Ishikawa (cell line): ENCODE results near the gene BMPER.

Source experiments
- CEBPB ChIP-seq: IDR thresholded peaks from 2 replicates; pipeline ENCODE4 v1.6.1; 2012
- CREB1 ChIP-seq: IDR thresholded peaks from 2 replicates; pipeline ENCODE4 v1.6.1; 2012; ENCODE audit warnings: low read depth
- EGR1 ChIP-seq: IDR thresholded peaks from 2 replicates; pipeline ENCODE4 v1.6.1; 2012
- EP300 ChIP-seq: IDR thresholded peaks from 2 replicates; pipeline ENCODE4 v1.6.1; 2012; ENCODE audit warnings: borderline replicate concordance
- FOXM1 ChIP-seq: IDR thresholded peaks from 2 replicates; pipeline ENCODE4 v1.6.1; 2012; ENCODE audit warnings: low read depth, borderline replicate concordance
- NFIC ChIP-seq: IDR thresholded peaks from 2 replicates; pipeline ENCODE4 v1.6.1; 2012
- RAD21 ChIP-seq: IDR thresholded peaks from 2 replicates; pipeline ENCODE4 v1.6.1; 2012; ENCODE audit warnings: low read depth
- TAF1 ChIP-seq: IDR thresholded peaks from 2 replicates; pipeline ENCODE4 v1.6.1; 2012; ENCODE audit warnings: low read depth, mild to moderate bottlenecking
- TCF12 ChIP-seq: IDR thresholded peaks from 2 replicates; pipeline ENCODE4 v1.6.1; 2012; ENCODE audit warnings: low read depth
- TEAD4 ChIP-seq: IDR thresholded peaks from 2 replicates; pipeline ENCODE4 v1.6.1; 2012
- YY1 ChIP-seq: IDR thresholded peaks from 2 replicates; pipeline ENCODE4 v1.6.1; 2012; ENCODE audit warnings: low read depth
- ZBTB7A ChIP-seq: IDR thresholded peaks from 2 replicates; pipeline ENCODE4 v1.6.1; 2012; ENCODE audit warnings: low read depth
- TF ChIP-seq, protein P1 (sequence below): IDR thresholded peaks from 2 replicates; pipeline ENCODE4 v1.6.1; 2012
- TF ChIP-seq, protein P2 (sequence below): IDR thresholded peaks from 2 replicates; pipeline ENCODE4 v1.6.1; 2012; ENCODE audit warnings: low read depth, mild to moderate bottlenecking
- TF ChIP-seq, protein P3 (sequence below): IDR thresholded peaks from 2 replicates; pipeline ENCODE4 v1.6.1; 2012

Gene BMPER

DNA sequence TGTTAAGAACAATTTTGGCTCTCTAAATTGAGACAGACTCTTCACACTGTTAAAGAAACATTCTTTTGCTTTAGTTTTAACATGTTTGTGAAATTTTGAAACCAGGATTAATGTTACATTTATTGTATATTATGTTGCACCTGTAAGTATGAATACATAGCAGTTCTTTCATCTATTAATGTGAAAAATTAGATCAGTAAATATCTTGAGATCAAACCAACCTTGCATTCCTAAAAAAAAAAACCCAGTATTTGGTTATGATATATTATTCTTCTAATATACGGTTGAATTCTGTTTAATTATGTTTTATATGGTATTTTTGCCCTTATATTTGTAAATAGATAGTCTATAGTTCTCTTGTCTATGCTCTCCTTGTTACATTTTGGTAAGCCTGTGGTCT is 219.4 kb downstream of the BMPER start:
- no peak for TF ChIP-seq RAD21
- no peak for TF ChIP-seq TEAD4
- no peak for TF ChIP-seq TAF1
- TF ChIP-seq, protein P1, sequence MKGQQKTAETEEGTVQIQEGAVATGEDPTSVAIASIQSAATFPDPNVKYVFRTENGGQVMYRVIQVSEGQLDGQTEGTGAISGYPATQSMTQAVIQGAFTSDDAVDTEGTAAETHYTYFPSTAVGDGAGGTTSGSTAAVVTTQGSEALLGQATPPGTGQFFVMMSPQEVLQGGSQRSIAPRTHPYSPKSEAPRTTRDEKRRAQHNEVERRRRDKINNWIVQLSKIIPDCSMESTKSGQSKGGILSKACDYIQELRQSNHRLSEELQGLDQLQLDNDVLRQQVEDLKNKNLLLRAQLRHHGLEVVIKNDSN = no peak
- no peak for TF ChIP-seq ZBTB7A
- no peak for TF ChIP-seq EGR1
- no peak for TF ChIP-seq FOXM1
- TF ChIP-seq YY1 = no peak
- TF ChIP-seq CEBPB = no peak
- TF ChIP-seq, protein P2, sequence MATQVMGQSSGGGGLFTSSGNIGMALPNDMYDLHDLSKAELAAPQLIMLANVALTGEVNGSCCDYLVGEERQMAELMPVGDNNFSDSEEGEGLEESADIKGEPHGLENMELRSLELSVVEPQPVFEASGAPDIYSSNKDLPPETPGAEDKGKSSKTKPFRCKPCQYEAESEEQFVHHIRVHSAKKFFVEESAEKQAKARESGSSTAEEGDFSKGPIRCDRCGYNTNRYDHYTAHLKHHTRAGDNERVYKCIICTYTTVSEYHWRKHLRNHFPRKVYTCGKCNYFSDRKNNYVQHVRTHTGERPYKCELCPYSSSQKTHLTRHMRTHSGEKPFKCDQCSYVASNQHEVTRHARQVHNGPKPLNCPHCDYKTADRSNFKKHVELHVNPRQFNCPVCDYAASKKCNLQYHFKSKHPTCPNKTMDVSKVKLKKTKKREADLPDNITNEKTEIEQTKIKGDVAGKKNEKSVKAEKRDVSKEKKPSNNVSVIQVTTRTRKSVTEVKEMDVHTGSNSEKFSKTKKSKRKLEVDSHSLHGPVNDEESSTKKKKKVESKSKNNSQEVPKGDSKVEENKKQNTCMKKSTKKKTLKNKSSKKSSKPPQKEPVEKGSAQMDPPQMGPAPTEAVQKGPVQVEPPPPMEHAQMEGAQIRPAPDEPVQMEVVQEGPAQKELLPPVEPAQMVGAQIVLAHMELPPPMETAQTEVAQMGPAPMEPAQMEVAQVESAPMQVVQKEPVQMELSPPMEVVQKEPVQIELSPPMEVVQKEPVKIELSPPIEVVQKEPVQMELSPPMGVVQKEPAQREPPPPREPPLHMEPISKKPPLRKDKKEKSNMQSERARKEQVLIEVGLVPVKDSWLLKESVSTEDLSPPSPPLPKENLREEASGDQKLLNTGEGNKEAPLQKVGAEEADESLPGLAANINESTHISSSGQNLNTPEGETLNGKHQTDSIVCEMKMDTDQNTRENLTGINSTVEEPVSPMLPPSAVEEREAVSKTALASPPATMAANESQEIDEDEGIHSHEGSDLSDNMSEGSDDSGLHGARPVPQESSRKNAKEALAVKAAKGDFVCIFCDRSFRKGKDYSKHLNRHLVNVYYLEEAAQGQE = no peak
- TF ChIP-seq TCF12 = no peak
- no peak for TF ChIP-seq NFIC
- TF ChIP-seq, protein P3, sequence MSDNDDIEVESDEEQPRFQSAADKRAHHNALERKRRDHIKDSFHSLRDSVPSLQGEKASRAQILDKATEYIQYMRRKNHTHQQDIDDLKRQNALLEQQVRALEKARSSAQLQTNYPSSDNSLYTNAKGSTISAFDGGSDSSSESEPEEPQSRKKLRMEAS = no peak
- TF ChIP-seq EP300 = no peak
- TF ChIP-seq CREB1 = no peak

DNA sequence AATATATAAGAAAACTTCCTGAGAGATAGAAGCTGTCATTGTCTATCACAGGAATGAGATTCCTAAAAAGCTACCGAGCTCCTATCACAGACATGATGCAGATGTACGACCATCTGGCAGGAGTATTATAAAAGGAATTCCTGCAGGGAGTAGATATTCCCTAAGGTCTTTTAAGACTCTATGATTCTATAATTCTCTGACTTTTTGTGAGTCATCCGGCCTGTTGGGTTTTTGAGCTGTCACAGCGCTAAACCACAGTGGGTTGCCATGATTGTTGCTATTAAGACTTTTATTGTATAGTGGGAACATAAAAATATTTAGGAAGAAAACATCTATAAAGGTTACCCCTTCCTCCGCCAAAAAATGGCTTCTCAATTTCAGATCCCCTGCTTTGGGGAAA is 223.4 kb downstream of the BMPER start:
- TF ChIP-seq TAF1 = no peak
- TF ChIP-seq, protein P3 = no peak
- TF ChIP-seq EP300 = no peak
- no peak for TF ChIP-seq TEAD4
- no peak for TF ChIP-seq CEBPB
- no peak for TF ChIP-seq NFIC
- TF ChIP-seq, protein P1 = no peak
- TF ChIP-seq FOXM1 = no peak
- no peak for TF ChIP-seq TCF12
- TF ChIP-seq, protein P2 = no peak
- no peak for TF ChIP-seq CREB1
- TF ChIP-seq ZBTB7A = no peak
- no peak for TF ChIP-seq RAD21

DNA sequence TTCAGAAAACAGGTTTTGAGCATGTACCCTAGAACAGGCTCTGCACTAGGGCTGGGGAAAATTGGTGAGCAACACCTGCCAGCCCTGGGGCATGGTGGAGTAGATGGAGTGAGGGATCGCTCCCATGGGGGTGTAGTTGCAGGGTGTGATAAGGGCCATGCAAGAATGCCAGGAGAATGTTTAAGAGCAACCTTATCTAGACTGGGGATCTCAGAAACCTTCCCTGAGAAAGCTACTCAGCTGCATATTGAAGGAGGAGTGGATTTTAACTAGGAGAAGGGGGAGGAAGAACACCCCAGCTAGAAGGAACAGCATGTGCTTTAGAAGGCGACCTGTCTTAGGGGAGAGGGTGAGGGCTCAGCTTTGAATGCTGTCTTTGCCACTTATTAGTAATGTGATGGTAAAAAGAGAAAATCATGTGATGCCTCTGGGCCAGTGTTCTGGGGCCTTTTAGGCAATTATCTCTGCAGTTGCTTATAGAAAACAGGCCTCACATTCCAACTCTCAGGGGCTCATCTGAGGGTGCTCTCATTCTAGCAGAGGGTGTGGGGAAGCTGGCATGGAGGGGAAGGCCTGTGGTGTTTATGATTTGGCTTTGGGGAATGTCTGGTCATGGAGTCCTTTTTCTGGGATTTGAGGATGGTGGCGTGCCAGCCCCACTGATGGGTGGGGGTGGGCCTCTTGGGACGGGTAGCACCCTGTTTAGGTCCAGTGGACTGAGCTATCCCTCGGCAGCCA is 225.4 kb downstream of the BMPER start:
- no peak for TF ChIP-seq RAD21
- TF ChIP-seq, protein P3 = no peak
- no peak for TF ChIP-seq EGR1
- TF ChIP-seq EP300 = no peak
- TF ChIP-seq NFIC = no peak
- TF ChIP-seq, protein P2 = no peak
- TF ChIP-seq CREB1 = no peak
- no peak for TF ChIP-seq CEBPB
- no peak for TF ChIP-seq FOXM1
- TF ChIP-seq, protein P1 = no peak
- no peak for TF ChIP-seq TCF12
- TF ChIP-seq TEAD4 = no peak

DNA sequence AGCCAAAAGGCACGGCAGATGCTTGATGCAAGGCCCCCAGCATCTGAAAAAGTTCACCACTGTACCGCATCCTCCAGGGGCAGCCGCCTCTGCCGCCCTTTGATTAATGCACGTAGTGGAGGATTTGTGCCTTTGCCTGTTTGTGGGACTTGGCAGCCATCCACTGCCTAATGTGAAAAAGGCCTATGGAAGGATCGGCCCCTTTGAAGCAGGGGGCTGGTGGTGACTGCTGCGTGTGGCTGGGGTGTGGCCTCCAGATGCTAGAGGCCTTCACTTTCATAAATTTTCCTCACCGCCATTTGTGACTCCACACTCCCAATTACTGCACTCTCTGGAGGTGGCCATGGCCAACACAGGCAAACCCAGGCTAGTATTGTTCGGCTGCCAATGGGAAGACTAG is 226.0 kb downstream of the BMPER start:
- TF ChIP-seq NFIC (no peak), ZBTB7A (no peak), EGR1 (no peak), YY1 (no peak), TCF12 (no peak), RAD21 (no peak), EP300 (no peak), TEAD4 (no peak), FOXM1 (no peak), CREB1 (no peak), TAF1 (no peak), CEBPB (no peak)
- TF ChIP-seq, protein P2 = no peak
- TF ChIP-seq, protein P3 = no peak
- TF ChIP-seq, protein P1 = no peak
